GM12875 (cell line): Measurements from ENCODE around the gene XIRP1.

ENCODE experiments used
- H3K4me3 ChIP-seq: one replicate; pipeline ENCODE4 v1.5.1; 2011; ENCODE audit warnings: low read depth, low read length, control low read depth
- CTCF ChIP-seq: IDR thresholded peaks from 2 replicates; pipeline ENCODE4 v1.5.1; 2011; ENCODE audit warnings: low read depth, mild to moderate bottlenecking, control low read depth, inconsistent platforms, low read length, moderate library complexity, borderline replicate concordance; ENCODE audit not compliant: insufficient read depth

The XIRP1 gene

GRCh38 chr3:39153977-39154279 is 38.5 kb downstream of the XIRP1 start:
- H3K4me3 ChIP-seq = peak overlapping the region; percentile 51
- TF ChIP-seq CTCF = no peak

GRCh38 chr3:39150803-39151631 is 41.4 kb downstream of the XIRP1 start:
- peak overlapping the region; percentile 93 for H3K4me3 ChIP-seq
- TF ChIP-seq CTCF = no peak

- peak overlapping the region; percentile 93 for H3K4me3 ChIP-seq
- peak; percentile 17; the same call in 1 of the 2 replicates for TF ChIP-seq CTCF
Observed at GRCh38 chr3:39150148-39150802, 42.1 kb downstream of the XIRP1 start.

- no peak overlapping the region for H3K4me3 ChIP-seq
- no peak for TF ChIP-seq CTCF
Observed at GRCh38 chr3:39149498-39150147, 42.8 kb downstream of the XIRP1 start.

GRCh38 chr3:39149059-39149455 is 43.3 kb downstream of the XIRP1 start:
- TF ChIP-seq CTCF = no peak
- no peak overlapping the region for H3K4me3 ChIP-seq

GRCh38 chr3:39148435-39149058 is 43.8 kb downstream of the XIRP1 start:
- TF ChIP-seq CTCF = no peak
- H3K4me3 ChIP-seq = peak overlapping the region; percentile 65
